Hematopoietic multipotent progenitor cell treated with erythropoietin and hydrocortisone succinate and interleukin-3 and kit ligand, for 17 days (in vitro differentiated cells): ENCODE measurements around the gene PLEKHM1.
"Not testable (repeated sequence)": the region's sequence is repeated elsewhere in the genome, so short reads cannot be mapped to it uniquely, and the experiment has no call there.

Source experiments
- DNase-seq: peaks from one replicate; pipeline ENCODE4 v3.0.0-alpha.2; 2015; ENCODE audit warnings: low spot score

The PLEKHM1 gene

DNA sequence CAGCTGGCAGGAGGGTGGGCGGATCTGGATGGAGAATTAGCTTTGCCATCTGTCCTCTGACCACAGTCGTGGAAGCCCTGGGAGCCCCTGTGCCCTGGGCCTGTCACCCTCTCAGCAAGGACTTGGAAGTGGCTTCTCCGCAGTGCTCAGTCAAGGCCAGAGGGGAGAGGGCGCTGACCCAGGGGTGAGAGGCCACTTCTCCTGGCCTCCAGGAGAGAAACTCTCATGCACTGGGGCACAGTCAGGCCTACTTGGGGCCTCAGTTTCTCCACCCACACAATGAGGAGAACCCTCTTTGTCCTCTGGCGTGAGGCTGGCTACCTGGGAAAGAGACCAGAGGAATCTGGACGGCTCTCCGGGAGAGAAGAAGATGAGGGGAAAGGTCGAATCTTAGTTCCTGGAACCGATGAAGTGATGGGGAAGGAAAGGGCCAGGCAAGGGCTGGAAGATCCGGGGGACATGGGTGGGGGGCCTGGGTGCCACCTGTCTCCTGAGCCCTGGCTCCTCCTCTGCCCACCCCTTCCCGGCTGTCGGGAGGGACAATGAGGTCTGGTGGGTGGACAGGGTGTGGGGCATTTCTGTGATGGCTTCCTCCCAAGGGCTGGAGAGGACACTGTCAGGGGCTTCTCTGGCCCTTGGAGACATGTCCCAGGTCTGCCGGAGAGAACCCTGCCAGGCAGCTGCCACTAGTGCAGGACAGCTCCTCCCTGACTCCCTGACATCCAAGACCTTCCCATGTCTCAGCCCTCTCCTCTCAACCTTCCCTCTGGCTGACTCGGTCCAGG is 48.8 kb downstream of the PLEKHM1 start:
- DNase-seq = no peak

DNA sequence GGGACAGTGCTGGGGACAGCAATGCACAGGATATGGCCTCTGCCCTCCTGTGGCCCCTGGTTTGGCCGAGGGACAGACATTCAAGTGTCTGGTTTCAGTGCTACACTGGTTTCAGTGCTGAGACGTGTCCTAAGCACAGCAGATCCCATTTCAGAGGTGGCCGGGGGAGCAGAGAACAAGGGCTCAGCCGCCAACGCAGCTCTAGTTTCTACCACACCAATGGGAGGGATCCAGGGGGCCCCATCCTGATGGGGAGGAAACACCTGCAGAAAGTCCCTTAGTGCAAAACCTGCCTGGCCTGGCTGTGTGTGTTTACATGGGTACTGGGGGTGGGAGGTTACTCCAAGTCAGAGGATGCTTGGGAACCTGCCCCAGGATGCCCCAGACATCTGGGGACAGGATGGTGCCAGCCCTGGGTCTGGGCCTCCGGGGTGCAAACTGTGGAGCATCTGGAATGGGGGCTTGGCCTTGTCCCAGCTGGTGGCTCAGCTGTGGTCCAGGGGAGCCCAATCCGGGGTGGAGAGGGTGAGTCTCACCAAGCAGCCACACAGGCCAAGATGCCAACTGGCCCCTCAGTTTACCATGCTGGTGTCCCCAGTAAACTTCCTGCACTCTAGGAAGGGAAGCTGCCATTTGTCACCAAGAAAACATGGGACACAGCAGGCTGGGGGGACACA is 49.5 kb downstream of the PLEKHM1 start:
- not testable (repeated sequence) for DNase-seq

DNA sequence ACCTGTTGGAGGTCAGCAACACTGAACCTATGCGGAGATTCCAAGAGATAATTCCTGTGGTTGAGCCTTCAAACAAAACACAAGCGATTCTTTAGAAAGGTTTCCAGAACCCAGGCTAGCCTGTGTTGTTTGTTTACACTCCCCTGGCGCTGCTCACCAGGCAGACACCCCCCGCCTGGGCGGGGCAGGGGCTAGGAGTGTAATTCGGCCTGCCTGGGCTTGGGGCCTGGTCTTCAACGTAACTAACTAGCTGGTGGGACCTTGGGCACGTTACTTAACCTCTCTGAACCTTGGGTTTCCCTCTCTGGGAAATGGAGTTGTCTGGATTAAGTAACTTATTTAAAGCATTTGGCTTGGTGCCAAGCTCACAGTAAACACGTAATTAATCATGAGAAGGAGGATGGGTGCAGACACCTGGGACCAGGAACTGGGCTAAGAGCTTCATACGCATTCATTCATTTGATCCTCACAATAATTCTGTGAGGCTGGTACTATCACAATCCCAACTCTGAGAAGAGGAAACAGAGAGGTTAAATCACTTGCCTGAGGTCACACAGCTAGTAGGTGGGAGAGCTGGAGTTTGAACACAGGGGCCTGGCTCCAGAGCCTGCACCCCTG is 50.3 kb downstream of the PLEKHM1 start:
- peak; percentile 37 for DNase-seq

DNA sequence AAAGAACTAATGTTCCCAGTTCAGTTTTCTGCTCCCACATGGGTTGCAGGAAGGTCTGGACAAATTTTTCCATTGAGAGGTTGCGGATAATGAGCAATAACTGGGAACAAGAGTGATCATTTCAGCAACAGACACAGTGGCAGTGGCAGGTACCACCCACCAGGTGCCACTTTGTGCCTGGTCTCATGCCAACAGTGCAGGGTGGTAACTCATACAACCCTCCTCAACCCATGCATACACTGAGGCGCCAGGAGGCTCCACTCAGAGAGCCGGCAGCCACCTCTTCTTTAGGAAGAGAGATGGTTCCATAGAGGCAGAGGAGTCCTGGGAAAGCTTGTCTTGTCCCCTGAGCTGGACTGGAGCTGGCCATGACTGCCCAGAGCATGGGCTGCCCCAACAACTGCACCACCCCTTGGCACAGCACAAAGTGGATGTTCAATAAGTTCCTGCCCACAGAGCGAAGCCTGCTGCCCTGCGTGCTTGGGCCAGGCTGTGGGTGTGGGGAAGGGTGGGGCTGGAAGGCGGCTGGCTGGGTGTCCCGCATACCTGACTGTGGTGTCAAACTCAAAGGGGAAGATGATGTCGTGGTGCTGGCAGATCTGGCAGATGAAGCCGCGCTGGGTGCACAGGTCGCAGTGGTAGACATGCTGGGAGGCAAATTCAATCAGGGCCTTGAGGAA is 51.5 kb downstream of the PLEKHM1 start:
- DNase-seq = no peak

DNA sequence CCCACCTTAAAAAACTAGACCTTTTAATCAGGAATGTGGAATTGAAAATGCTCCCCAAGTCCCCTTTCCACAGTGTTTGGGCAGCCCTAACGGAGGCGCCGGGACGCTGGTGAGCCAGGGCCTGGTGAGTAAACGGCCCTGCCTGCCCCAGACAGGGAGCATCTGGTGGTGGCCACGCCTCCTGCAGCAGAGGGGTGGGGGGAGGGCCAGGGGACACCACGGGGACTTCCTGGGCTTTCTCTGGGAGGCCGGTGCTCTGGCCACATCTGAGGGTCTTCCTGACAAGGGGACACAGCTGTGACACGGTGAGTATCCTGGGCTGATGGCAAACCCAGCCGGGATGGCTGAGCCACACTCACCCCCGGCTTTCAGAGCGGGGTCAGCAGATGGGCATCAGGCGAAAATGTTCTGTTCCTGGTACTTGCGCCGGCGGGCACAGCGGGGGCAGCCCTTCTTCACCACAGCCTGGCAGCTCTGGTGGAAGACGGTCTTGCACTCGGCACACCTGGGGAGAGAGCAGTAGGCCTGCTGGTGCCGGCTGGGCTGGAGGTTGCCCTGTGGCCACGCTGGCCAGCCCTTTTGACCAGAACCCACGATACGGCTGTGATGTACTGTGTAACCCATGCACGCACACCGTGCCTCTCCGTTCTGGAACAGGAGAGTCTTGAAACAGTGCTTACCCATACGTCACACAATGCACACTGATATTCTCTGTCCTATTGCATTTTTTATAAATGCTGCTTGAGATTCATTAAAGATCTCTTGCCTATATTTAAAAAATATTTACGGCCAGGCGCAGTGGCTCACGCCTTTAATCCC is 52.8 kb downstream of the PLEKHM1 start:
- no peak for DNase-seq

DNA sequence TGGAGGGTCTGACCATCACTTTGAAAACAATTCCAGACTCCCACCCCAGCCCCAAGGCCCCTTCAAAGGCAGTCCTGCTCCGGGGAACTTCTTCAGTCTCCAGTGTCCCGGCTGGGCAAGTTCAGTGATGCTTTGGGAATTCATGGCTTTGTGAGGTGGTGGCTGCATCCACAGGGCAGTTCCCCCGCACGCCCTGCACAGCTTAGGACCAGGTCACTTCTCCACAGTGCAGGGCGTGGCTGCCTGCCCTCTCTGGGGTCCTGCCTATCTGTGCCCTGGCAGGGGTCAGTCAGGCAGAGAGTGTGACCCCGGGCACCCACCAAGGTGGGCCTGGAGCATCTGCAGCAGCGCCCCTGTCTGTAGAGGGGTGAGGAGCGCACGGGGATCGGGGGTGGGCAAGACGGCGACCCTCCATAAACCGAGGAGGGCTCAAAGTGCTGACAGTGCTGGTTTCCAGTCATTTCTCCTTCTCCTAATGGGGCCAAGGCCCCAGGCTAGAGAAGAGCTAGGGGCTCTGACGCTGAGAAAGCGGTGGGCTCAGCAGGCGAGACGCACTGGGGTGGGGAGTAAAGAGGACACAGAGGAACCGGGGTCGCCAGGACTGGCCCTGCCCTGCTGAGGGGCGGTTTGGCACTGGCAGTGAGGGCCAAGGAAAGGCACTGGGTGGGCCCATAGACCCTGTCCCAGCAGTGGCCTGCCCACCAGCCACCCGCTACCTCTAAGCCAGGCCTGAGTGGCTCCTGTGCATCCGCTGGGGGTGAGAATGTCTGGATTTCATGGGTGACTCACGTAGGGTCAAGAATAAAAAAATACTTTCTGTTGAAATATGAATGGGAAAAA is 53.7 kb downstream of the PLEKHM1 start:
- no peak for DNase-seq

DNA sequence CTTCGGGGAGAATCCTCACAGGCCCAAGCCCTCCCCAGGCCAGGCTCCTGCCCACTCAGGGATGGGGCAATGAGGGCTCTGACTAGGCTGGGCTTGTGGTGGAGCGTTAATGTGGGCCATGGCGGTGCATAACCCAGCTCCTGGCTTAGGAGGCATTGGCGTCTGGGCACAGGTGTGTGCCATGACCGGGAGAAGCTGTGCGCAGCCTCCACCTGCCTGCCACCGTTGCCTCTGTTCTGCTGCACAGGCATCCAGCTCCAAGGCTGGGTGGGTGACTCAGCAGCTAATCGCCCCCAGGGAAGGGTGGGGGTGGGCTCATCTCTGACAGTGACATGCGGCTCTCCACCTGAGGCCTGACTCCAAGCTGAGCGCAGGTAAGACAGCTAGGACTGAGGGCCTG is 54.4 kb downstream of the PLEKHM1 start:
- no peak for DNase-seq

DNA sequence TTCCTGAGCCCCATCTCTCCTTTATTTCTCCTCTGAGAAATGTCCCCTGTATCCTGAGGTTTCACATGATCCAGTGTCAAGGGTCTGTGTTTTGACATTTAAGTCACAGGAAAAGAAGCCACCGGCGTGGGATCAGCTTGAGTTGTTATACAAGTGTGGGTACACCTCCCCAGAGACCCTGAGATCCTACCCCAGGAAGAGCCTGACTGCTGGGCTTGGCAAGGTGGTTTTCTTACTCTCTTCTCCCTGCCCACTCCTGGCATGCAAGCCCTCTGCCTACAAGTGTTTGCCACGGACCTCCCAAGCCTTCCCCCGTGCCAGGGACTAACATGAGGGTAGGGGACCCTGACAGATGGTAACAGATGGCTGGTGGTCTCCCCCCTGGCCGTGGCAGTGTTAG is 55.0 kb downstream of the PLEKHM1 start:
- DNase-seq = no peak

DNA sequence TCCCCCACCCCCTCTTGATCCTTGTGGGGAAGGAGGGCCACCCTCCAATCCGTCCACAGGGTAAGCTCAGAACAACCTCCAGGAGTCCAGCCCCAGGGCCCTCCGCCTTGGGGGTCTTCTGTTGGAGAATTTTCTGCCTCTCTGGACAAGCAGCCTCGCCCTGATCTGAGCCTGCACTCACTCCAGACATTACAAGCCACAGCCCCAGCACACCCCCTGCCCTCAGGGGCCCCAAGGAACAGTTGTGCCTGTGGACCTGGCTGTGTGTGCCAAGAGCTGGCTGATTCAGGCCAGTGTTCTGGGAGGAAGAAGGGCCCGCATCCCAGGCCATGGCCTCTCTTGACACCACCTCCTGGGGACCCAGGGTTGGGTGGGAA is 57.4 kb downstream of the PLEKHM1 start:
- no peak for DNase-seq

DNA sequence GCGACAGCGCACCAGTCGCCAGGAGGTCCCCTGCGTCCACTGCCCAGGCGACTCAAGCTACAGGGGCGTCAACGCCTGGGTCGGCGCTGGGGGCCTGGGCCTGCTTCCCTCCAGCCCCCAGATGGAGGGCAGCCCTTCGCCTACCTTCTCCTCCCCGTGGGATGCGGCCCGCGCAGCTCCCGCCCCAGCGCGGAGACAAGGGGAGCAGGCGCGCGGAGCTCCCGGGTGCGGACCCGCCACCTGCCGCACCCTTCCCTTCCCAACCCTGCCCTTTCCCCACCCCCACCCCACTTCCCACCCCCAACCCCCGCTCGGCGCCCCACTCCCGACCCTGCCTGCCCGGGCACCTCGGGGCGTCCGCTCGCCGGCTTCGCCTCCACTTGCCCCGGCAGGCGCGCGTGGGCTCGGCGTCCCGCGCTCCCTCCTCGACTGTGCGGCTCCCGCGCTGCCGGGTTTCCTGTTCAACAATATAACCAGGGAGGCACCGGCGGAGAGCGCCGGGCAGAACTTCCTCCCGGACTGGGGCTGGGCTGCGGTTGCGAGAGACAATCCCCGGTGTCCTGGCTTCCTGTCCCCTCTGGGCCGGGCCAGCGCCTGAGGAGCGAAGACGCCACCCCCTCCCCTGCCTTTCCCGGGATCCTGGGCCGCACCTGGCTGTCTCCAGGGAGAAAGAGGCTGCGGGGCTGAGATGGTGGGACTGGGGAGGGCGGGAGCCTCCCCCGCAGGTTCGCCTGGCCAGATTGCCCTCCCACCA is 57.9 kb downstream of the PLEKHM1 start, which contains the start of gene ARHGAP27:
Gene ARHGAP27 (minus strand): TSS at position 466 of the 754 bp plus-strand sequence. CDS start 2,591 bp downstream, outside the sequence.
- no peak for DNase-seq

DNA sequence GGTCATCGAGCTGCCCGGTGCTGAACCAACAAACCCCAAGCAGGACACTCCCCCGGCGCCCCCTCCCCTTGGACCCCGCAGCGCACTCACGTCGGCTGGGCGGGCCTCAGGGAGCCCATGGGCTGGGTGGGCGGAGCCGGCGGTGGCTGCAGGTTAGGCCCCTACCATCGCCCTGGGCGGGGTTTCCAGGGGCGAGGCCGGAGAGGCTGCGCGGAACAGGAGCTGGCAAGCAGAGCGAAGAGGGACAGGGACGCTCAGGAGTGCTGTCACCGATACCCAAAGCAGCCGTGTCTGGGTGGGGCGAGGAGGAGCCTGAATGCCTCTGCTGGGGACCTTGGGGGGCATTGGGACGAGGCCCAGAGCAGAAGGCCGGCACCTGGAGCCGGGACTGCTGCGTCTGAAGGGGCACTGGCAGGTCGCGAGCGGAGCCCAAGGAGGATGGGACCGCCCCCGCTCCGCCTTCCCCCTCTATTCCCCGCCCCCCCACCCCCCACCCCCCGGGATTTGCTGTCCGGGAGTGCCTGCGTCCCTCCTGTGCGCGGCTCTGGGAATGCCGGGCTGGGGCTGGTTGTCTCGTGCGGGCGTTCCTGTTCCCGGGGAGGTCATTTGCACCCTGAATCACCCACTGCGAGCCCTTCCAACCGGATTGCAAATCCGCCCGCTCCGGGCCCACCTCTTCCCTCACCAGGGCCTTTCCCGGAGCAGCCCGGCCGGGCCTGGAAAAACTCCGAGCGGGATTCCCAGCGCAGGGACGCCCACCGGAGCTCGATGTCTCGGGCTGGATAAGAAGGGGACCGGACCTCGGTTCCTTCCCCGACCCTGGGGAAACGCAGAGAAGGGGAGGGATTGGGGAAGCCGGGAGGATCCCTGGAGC is 58.8 kb downstream of the PLEKHM1 start:
- peak; percentile 30 for DNase-seq

DNA sequence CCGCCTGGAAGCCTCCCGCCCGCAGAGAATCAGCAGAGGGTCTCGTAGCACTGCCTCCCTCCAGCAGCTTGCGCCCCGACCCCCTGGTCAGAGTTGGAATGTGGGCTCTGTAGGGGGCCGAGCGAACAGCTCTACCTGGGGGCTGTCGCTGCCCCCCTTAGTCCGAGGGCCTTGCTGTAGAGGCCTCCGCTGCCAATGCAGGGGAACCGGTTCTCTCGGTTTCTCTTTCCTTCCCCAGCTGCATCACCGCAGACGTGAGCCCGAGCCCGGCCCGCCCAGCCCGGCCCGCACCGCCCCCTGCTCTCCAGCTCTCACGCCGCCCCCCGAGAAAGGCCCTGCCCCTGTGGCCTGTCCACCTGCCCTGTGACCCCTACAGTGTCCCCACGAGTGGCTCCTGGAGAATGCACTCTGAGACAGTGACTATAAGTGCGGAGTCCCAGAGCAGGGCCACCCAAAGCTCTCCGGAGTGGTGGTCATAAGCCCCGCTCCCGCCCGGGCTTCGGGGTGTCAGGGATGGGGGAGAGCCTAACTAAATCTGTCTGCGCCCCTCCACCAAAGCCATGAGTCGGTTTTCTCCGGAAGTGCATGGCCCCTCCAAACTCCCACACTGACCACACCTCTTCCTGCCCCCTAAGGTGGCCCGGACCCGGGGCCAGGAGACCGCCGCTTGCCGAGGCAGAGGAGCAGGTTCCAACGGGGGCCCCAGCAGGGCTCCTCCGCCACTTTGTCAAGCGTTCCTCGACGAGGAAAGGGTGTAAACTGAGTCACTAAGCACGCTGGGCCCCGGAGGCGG is 59.6 kb downstream of the PLEKHM1 start:
- no peak for DNase-seq

DNA sequence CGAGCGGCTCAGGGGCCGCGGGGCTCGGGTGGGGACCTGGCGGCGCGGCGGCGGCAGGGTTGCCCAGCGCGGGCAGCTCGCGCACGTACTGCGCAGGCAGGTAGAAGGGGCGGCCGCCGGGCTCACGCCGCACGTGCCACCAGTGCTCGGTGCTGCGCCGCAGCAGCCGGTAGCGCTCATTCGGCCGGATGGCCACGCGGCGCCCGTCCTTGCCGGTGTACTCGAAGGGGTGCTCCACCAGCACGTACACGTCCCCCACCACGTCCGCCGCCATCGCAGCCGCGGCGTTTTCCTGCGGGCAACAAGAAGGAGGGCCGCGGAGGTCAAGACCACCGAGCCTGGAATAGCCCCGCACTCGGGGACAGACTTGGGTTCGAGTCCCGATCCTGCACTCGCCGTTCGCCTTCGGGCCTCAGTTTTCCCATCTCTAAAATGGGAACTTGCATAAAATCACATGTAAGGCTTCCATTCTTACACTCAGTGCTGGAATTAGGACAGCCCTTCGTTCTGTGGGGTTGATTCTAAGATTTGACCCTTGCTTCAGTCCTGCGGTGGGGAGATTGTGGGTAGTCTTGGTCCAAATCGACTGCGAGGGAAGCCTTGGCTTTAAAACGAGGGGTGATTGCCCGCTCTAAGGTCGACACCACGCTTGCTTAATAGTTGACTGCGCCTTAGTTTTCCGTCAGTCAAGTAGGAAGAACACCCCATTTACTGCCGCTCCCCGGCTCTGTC is 60.3 kb downstream of the PLEKHM1 start:
- DNase-seq = no peak

DNA sequence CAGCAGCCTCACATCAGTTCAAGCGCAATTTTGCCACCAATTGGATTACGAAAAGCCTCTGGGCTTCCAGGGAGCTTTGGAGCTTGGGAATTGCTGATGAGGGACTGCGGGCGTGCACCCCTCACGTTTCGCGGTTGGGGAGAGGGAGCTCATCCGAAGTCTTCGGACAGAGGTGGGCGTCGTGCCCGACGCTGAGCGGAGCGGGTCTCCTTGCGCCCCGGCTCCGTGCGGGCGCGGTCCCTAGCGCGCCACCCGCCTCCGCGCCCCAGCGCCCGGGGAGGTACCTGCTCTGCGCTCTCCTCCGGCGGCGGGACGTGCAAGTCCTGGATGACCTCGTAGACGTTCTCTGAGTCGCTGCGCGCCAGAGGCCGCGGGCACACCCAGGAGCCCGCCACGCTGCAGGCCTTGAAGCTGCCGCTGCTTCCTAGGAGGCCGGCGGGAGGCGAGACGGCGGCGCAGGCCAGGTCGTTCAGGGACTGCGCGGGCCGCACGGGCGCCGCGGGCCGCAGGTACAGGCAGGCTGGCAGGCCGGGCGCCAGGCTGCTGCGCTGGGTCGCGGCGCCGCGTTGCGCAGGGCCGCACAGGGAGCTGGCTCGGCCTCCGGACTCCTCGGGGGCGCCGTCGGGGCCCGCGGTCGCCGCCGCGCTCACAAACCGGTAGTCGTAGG is 61.0 kb downstream of the PLEKHM1 start:
- no peak for DNase-seq

DNA sequence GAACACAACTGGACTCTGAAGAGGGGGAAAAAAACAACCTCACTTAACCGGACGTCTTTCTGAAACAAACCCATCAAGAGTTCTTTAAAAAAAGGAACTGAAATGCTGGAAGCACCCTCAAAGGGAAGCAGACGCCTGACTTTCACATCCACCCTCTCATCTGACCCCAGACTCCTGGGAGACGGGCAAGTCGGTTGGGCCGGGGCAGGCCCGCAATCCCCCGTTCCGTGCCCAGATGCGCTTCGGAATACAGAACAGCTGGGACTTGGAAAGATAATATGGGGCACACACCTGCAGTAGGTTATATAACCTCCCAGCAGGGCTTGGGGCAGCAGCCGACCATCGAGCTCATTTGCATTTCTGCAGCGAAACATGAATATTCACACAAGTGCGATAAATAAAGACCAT is 61.6 kb downstream of the PLEKHM1 start:
- DNase-seq = no peak

DNA sequence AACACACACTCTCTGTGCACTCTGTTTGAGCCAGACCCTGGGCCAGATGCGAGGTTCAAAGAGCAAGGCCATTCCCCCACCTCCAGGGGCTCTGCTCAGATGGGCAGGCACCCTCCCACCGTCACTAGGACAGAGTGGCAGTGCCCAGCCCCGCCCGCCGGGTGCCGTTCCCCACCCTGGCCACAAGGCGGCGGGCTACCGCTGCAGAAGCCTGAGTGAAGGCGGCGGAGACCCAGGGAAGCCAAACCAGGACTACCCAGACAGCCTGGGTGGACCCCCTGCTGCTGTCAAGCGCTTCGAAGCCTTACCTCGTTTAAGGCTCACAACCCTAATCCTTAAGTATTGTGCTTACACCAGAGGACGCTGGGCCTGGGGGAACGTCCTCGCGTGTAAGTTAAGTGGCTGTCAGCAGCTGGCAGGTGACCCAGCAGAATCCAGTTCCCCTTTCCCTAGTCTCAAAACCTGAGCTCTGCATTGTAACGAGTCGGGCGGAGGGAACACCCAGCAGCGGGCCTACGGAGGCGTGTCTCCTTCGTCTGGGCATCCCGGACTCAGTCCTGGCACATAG is 62.4 kb downstream of the PLEKHM1 start:
- DNase-seq = peak; percentile 72
